ENCODE data around the gene RNU2-63P. TPM values are rescaled to one million over a fixed set of nuclear protein-coding genes. Genes with fewer than 3 reads are reported as not detected.
"Not testable (repeated sequence)": the region's sequence is repeated elsewhere in the genome, so short reads cannot be mapped to it uniquely, and the experiment has no call there.

Gene RNU2-63P
- total and polyA plus RNA-seq, 12 donors, result 4.9 to 45.8 (median 15.2) TPM; not detected in 9

DNA sequence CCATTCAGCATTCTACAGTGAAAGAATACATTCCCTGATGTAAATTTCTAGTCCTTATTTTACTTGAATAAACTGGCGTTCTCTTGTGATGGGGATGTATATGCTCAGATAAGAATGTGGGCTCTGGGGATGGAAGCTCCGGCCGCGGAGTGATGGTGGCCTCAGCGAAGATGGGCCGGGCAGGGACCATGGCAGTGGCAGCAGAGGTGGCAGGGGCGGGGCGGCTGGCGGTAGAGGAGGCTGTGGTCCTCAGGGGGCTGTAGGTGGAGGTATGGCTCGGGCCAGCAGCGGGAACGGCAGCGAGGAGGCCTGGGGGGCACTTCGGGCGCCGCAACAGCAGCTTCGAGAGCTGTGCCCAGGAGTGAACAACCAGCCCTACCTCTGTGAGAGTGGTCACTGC is 44.0 kb downstream of the RNU2-63P start:
- H3K27me3 ChIP-seq; H3K4me3 ChIP-seq; H3K4me1 ChIP-seq (replicated peaks in 1 of 2); H3K9me3 ChIP-seq (replicated peaks in 1 of 3); H3K36me3 ChIP-seq (replicated peaks in 1 of 2); intact Hi-C loops (cut with DNase I); DNase-seq; H3K27ac ChIP-seq: not testable (repeated sequence)
- WGBS, 4 donors, result 67 to 100% methylated on average over 1 of the region's 17 CpGs; no CpG with 5 or more reads in 2 of the 4 donors

Small RNA genes within 50 kb of the gene (small RNA-seq; reads per million reads assigned to genes)
- 0.08 to 0.24 reads per million in 2 donors for gene RNU2-63P

Other genes starting within 250 kb of the RNU2-63P start
- gene RGPD2, start 190.8 kb downstream of the RNU2-63P start, total RNA-seq, result 1 to 10 TPM in 6 of 9 donors, under 1 TPM in 2, not detected in 1; 0.72 to 5.9 (median 2.0) TPM
- 1 to 10 TPM in 2 of 3 donors, under 1 TPM in 1; 0.70 to 6.7 (median 1.6) TPM for gene RGPD2, start 190.8 kb downstream of the RNU2-63P start, polyA plus RNA-seq
- gene KRCC1, start 39.2 kb upstream of the RNU2-63P start, total RNA-seq, result 10 to 100 TPM; 12.0 to 26.6 (median 19.2) TPM
- gene KRCC1, start 39.2 kb upstream of the RNU2-63P start, polyA plus RNA-seq, result 10 to 100 TPM; 20.5 to 40.2 (median 29.0) TPM
- under 1 TPM in 2 of 9 donors, not detected in 7; 0.06 to 0.34 TPM for gene SMYD1, start 51.3 kb upstream of the RNU2-63P start, total RNA-seq
- gene SMYD1, start 51.3 kb upstream of the RNU2-63P start, polyA plus RNA-seq, result under 1 TPM in 2 of 3 donors, not detected in 1; under 0.01 to 0.08 TPM
- under 1 TPM in 2 of 9 donors, not detected in 7; 0.43 to 0.84 TPM for gene FABP1, start 111.5 kb upstream of the RNU2-63P start, total RNA-seq
- 1 to 10 TPM; 1.0 to 4.9 (median 4.0) TPM for gene FABP1, start 111.5 kb upstream of the RNU2-63P start, polyA plus RNA-seq
- 10 to 100 TPM in 8 of 9 donors, under 1 TPM in 1; 0.34 to 64.1 (median 36.6) TPM for gene THNSL2, start 153.8 kb upstream of the RNU2-63P start, total RNA-seq
- 10 to 100 TPM; 22.6 to 79.7 (median 34.8) TPM for gene THNSL2, start 153.8 kb upstream of the RNU2-63P start, polyA plus RNA-seq

Measured in adrenal gland (tissue), 12 donors.